CD14-positive monocyte (primary cell): Measurements from ENCODE around the gene FLCN. TPM values are rescaled to one million over a fixed set of nuclear protein-coding genes. Genes with fewer than 3 reads are reported as not detected.

Experiments used
- DNase-seq, 3 donors: peaks; one replicate each; pipeline ENCODE4 v3.0.0-alpha.2; 2011 to 2022
- H2AFZ ChIP-seq: 2 replicates; pipeline ENCODE4 v1.6.0; 2012; ENCODE audit warnings: mild to moderate bottlenecking, low read depth, low read length, inconsistent platforms; ENCODE audit not compliant: insufficient read depth, poor library complexity, severe bottlenecking
- H3K27ac ChIP-seq, 2 donors: 1 replicate in 1 of 2; 2 replicates in 1 of 2; pipeline ENCODE4 v1.5.1; 2012 to 2013; ENCODE audit warnings: low read length in 2 of 2, control low read depth in 1 of 2, inconsistent platforms in 1 of 2, low read depth in 1 of 2, mild to moderate bottlenecking in 1 of 2
- H3K27me3 ChIP-seq, 2 donors: one replicate each; pipeline versions ENCODE4 v1.6.0 to v1.6.1; 2011 to 2013; ENCODE audit warnings: low read length in 2 of 2; ENCODE audit not compliant: control insufficient read depth in 2 of 2, insufficient read depth in 2 of 2
- H3K36me3 ChIP-seq, 2 donors: replicated peaks in 1 of 2; 1 replicate in 1 of 2; 2 replicates in 1 of 2; pipeline versions ENCODE4 v1.5.1 to v1.6.1; 2012 to 2013; ENCODE audit warnings: low read length in 2 of 2, control low read depth in 1 of 2, inconsistent platforms in 1 of 2, mild to moderate bottlenecking in 1 of 2; ENCODE audit not compliant: insufficient read depth in 2 of 2, control insufficient read depth in 1 of 2
- H3K4me1 ChIP-seq, 2 donors: 1 replicate in 1 of 2; 2 replicates in 1 of 2; pipeline versions ENCODE4 v1.5.1 to v1.6.1; 2012 to 2013; ENCODE audit warnings: low read length in 2 of 2, control low read depth in 1 of 2, inconsistent platforms in 1 of 2, mild to moderate bottlenecking in 1 of 2, moderate library complexity in 1 of 2; ENCODE audit not compliant: insufficient read depth in 2 of 2, control insufficient read depth in 1 of 2
- H3K4me2 ChIP-seq: replicated peaks from 2 replicates; pipeline ENCODE3; 2012; ENCODE audit warnings: low read length, moderate library complexity, mild to moderate bottlenecking; ENCODE audit not compliant: poor library complexity, severe bottlenecking; ENCODE audit errors: extremely low read depth
- H3K4me3 ChIP-seq, 3 experiments: fragments of 200-600 bp in 1 of 3; sonication (generic) in 1 of 3; replicated peaks in 1 of 3; 1 replicate in 2 of 3; 2 replicates in 1 of 3; pipeline ENCODE4 v1.5.1; 2011 to 2013; ENCODE audit warnings: low read length in 3 of 3, mild to moderate bottlenecking in 3 of 3, control low read depth in 2 of 3, low read depth in 2 of 3, inconsistent platforms in 1 of 3, moderate library complexity in 1 of 3
- H3K79me2 ChIP-seq: 2 replicates; pipeline ENCODE4 v1.6.0; 2012; ENCODE audit warnings: mild to moderate bottlenecking, control low read depth, inconsistent platforms, low read length, moderate library complexity; ENCODE audit not compliant: insufficient read depth
- H3K9ac ChIP-seq: 2 replicates; pipeline ENCODE4 v1.6.0; 2017; ENCODE audit warnings: low read length, mild to moderate bottlenecking; ENCODE audit not compliant: insufficient read depth, poor library complexity, severe bottlenecking
- H3K9me3 ChIP-seq, 2 donors: replicated peaks in 1 of 2; 1 replicate in 1 of 2; 2 replicates in 1 of 2; pipeline versions ENCODE4 v1.5.1 to v1.6.1; 2012 to 2013; ENCODE audit warnings: low read length in 2 of 2, control low read depth in 1 of 2; ENCODE audit not compliant: control insufficient read depth in 1 of 2, insufficient read depth in 1 of 2
- H4K20me1 ChIP-seq: 2 replicates; pipeline ENCODE4 v1.6.0; 2012; ENCODE audit warnings: mild to moderate bottlenecking, low read length, control low read depth, moderate library complexity; ENCODE audit not compliant: insufficient read depth
- H3K27ac Mint-ChIP-seq, 7 donors: one replicate each; pipeline ENCODE4 v1.8.0; 2020; ENCODE audit warnings: mild to moderate bottlenecking in 7 of 7, mixed read lengths in 7 of 7, moderate library complexity in 6 of 7, inconsistent platforms in 2 of 7
- H3K27me3 Mint-ChIP-seq, 3 donors: one replicate each; pipeline ENCODE4 v1.8.0; 2021 to 2022; ENCODE audit warnings: low read depth in 3 of 3, mild to moderate bottlenecking in 3 of 3, mixed read lengths in 3 of 3, moderate library complexity in 3 of 3, inconsistent platforms in 1 of 3
- H3K36me3 Mint-ChIP-seq, 2 donors: one replicate each; pipeline ENCODE4 v1.8.0; 2020; ENCODE audit warnings: mixed read lengths in 2 of 2, inconsistent platforms in 1 of 2, mild to moderate bottlenecking in 1 of 2
- H3K4me1 Mint-ChIP-seq: one replicate; pipeline ENCODE4 v1.8.0; 2020; ENCODE audit warnings: mild to moderate bottlenecking, mixed read lengths
- H3K4me3 Mint-ChIP-seq, 2 donors: one replicate each; pipeline ENCODE4 v1.8.0; 2020; ENCODE audit warnings: mild to moderate bottlenecking in 2 of 2, mixed read lengths in 2 of 2, moderate library complexity in 1 of 2
- H3K9me3 Mint-ChIP-seq, 7 donors: one replicate each; pipeline ENCODE4 v1.8.0; 2020 to 2022; ENCODE audit warnings: mixed read lengths in 7 of 7, mild to moderate bottlenecking in 6 of 7, moderate library complexity in 6 of 7, inconsistent platforms in 2 of 7
- CTCF ChIP-seq: fragments of 200-600 bp; IDR thresholded peaks from one replicate; pipeline ENCODE4 v1.8.0; 2022; ENCODE audit warnings: antibody characterized with exemption, mild to moderate bottlenecking
- WGBS: methylation state at CpG from one replicate; pipeline ENCODE4 v1.1.5; 2013; ENCODE audit warnings: missing lambda C conversion rate; ENCODE audit not compliant: insufficient coverage; 5-methylcytosine and 5-hydroxymethylcytosine counted together
- intact Hi-C, 2 donors: fragments of 100-400 bp; cut with micrococcal nuclease; formaldehyde crosslinking; loops; one replicate each; pipeline versions ENCODE4 v1.15.0 to v1.15.1; 2023
- polyA plus RNA-seq, 3 donors: library from polyadenylated mRNA; depleted of rRNA in 1 of 3; unstranded in 2 of 3; stranded (reverse) in 1 of 3; fragments of 300-500 nt in 2 of 3; fragments of >200 nt in 1 of 3; fragmentation: Illumina TruSeq in 2 of 3; gene quantifications; 1 replicate in 2 of 3; 2 replicates in 1 of 3; pipeline ENCODE4 v1.2.3, GENCODE V29; 2012 to 2021

Gene FLCN
- polyA plus RNA-seq, 3 donors: 5.8 to 46.9 (median 8.0) TPM

GRCh38 chr17:17229416-17230384, 7.3 kb downstream of the FLCN start:
- H3K36me3 Mint-ChIP-seq: peaks cover 77 to 86% of the 10 kb centered on the region in 2 donors
- Histone ChIP-seq H3K4me3 (no peak overlapping the region), H3K9me3 (no peaks in the 10 kb centered on the region), H3K4me2 (no peak overlapping the region), H3K4me1 (no peaks in the 10 kb centered on the region), H3K27me3 (no peaks in the 10 kb centered on the region), H3K79me2 (peaks cover 31% of the 10 kb centered on the region), H3K27ac (no peak overlapping the region), H4K20me1 (peaks cover 87% of the 10 kb centered on the region), H2AFZ (no peak overlapping the region), H3K9ac (no peak overlapping the region), H3K36me3 (peaks cover 81 to 84% of the 10 kb centered on the region in 2 donors)
- H3K9me3 Mint-ChIP-seq: no peaks in the 10 kb centered on the region
- intact Hi-C loops: loop anchor here in 1 of 2 donors (5.0 to 10.0 kb wide), 2 partner anchors 33 to 185 kb away; partner anchors contain the start of gene MPRIP
- WGBS: 90% methylated on average over 13 of the region's 26 CpGs
- TF ChIP-seq CTCF: no peak
- H3K4me3 Mint-ChIP-seq: no peak overlapping the region
- H3K4me1 Mint-ChIP-seq: no peaks in the 10 kb centered on the region
- H3K27ac Mint-ChIP-seq: peak overlapping the region in 1 of 7 donors; percentile 17
- no peak for DNase-seq
- H3K27me3 Mint-ChIP-seq: no peaks in the 10 kb centered on the region

GRCh38 chr17:17228521-17229279, 8.3 kb downstream of the FLCN start:
- no peaks in the 10 kb centered on the region for H3K9me3 Mint-ChIP-seq
- H3K9me3 ChIP-seq: no peaks in the 10 kb centered on the region
- H3K9ac ChIP-seq: no peak overlapping the region
- H3K4me2 ChIP-seq: no peak overlapping the region
- H3K4me1 Mint-ChIP-seq: no peaks in the 10 kb centered on the region
- H3K36me3 Mint-ChIP-seq: peaks cover 87 to 96% of the 10 kb centered on the region in 2 donors
- H3K4me1 ChIP-seq: no peaks in the 10 kb centered on the region
- DNase-seq: no peak
- no peak overlapping the region for H2AFZ ChIP-seq
- peaks cover 86% of the 10 kb centered on the region for H4K20me1 ChIP-seq
- no peak for TF ChIP-seq CTCF
- H3K79me2 ChIP-seq: peaks cover 21% of the 10 kb centered on the region
- intact Hi-C loops: loop anchor here in 1 of 2 donors (5.0 kb wide), 1 partner anchor 34 kb away; no protein-coding TSS in a partner anchor
- no peaks in the 10 kb centered on the region for H3K27me3 Mint-ChIP-seq
- no peak overlapping the region for H3K4me3 ChIP-seq
- no peaks in the 10 kb centered on the region for H3K27me3 ChIP-seq
- peak overlapping the region in 1 of 7 donors; percentile 21 for H3K27ac Mint-ChIP-seq
- peaks cover 91 to 94% of the 10 kb centered on the region in 2 donors for H3K36me3 ChIP-seq
- WGBS: 97% methylated on average over 12 of the region's 17 CpGs
- H3K27ac ChIP-seq: no peak overlapping the region
- H3K4me3 Mint-ChIP-seq: no peak overlapping the region
